MCF 10A (cell line): ENCODE measurements around the gene SYNE1. TPM values are rescaled to one million over a fixed set of nuclear protein-coding genes. Genes with fewer than 3 reads are reported as not detected.

Experiments
- BruUV-seq: library from RNA; stranded (reverse); fragments of 400-500 nt; replicated peaks from 2 replicates; lab custom pipeline; 2021; lab: Mats Ljungman, UMichigan
- CTCF ChIA-PET: fragments of 300-600 bp; sonication (Branson Sonifier 250); formaldehyde crosslinking; extraction: SDS; loops from one replicate; lab custom pipeline; 2021; ENCODE audit warnings: antibody characterized with exemption, inconsistent platforms; lab: Yijun Ruan, JAX
- POLR2A ChIA-PET: fragments of 300-600, 350-650 bp; sonication (Branson Sonifier 250); formaldehyde crosslinking; extraction: SDS; loops from one replicate; lab custom pipeline; 2020; ENCODE audit warnings: antibody characterized with exemption, inconsistent platforms; lab: Yijun Ruan, JAX
- DNase-seq: peaks from one replicate; pipeline ENCODE4 v3.0.0-alpha.2; 2018; ENCODE audit not compliant: unreplicated experiment
- H3K27ac Mint-ChIP-seq: one replicate; pipeline ENCODE4 v1.8.0; 2022; ENCODE audit warnings: mild to moderate bottlenecking, low read depth, mixed read lengths; ENCODE audit not compliant: unreplicated experiment
- H3K27me3 Mint-ChIP-seq: one replicate; pipeline ENCODE4 v1.8.0; 2022; ENCODE audit warnings: mixed read lengths; ENCODE audit not compliant: insufficient read depth, unreplicated experiment
- H3K36me3 Mint-ChIP-seq: one replicate; pipeline ENCODE4 v1.8.0; 2022; ENCODE audit warnings: mild to moderate bottlenecking, moderate library complexity, mixed read lengths; ENCODE audit not compliant: insufficient read depth, unreplicated experiment
- H3K4me1 Mint-ChIP-seq: one replicate; pipeline ENCODE4 v1.8.0; 2022; ENCODE audit warnings: mixed read lengths; ENCODE audit not compliant: insufficient read depth, unreplicated experiment
- H3K4me3 Mint-ChIP-seq: one replicate; pipeline ENCODE4 v1.8.0; 2022; ENCODE audit warnings: mild to moderate bottlenecking, moderate library complexity, mixed read lengths; ENCODE audit not compliant: unreplicated experiment
- H3K9me3 Mint-ChIP-seq: one replicate; pipeline ENCODE4 v1.8.0; 2022; ENCODE audit warnings: mixed read lengths; ENCODE audit not compliant: unreplicated experiment
- CTCF ChIP-seq: fragments of 200-600 bp; IDR thresholded peaks from one replicate; pipeline ENCODE4 v1.8.0; 2022; ENCODE audit warnings: antibody characterized with exemption, mild to moderate bottlenecking; ENCODE audit not compliant: unreplicated experiment
- intact Hi-C: fragments of 100-400 bp; cut with micrococcal nuclease; formaldehyde crosslinking; loops from 2 replicates; pipeline ENCODE4 v1.14.1; 2022
- total RNA-seq: library from RNA; stranded (reverse); gene quantifications from 2 replicates; pipeline ENCODE4 v1.2.3, GENCODE V29; 2022

SYNE1 gene
- total RNA-seq, 1 experiment from 2014 or later, result 25.4 TPM

DNA sequence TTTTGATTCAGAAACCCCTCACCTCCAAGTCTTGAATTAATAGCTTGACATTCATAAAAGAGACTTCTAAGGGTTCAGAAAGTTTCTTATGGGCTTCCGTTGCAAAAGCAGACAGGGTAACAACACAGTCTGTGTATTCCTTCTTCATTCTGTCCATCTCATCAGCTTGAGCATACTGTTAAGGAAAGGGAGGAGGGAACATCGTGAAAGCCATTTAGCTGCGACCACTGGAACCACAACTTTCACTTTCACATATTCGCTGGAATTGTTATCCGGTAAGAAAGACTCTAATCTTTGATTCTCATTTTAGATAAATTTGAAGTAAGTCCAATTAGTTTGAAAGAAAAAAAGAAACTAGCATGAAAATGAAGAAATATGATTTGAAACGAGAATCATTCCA lies 174.4 kb downstream of the SYNE1 start:
- no peak overlapping the region for H3K4me3 Mint-ChIP-seq
- no TSS peak for BruUV-seq
- DNase-seq, result no peak
- ChIA-PET CTCF (interaction anchor here (1.1 to 1.2 kb wide), 2 partner anchors 10 kb away, joined by 3 to 6 read pairs; no protein-coding TSS in a partner anchor), POLR2A (interaction anchor here (1.8 kb wide), 1 partner anchor 9 kb away, joined by 5 read pairs; no protein-coding TSS in a partner anchor)
- intact Hi-C loops, result no loop called here
- H3K4me1 Mint-ChIP-seq, result no peaks in the 10 kb centered on the region
- no peaks in the 10 kb centered on the region for H3K27me3 Mint-ChIP-seq
- H3K27ac Mint-ChIP-seq, result no peak overlapping the region
- no peaks in the 10 kb centered on the region for H3K9me3 Mint-ChIP-seq
- no peaks in the 10 kb centered on the region for H3K36me3 Mint-ChIP-seq
- TF ChIP-seq CTCF, result no peak

GRCh38 chr6:152461556-152461955 lies 175.6 kb downstream of the SYNE1 start:
- no peaks in the 10 kb centered on the region for H3K9me3 Mint-ChIP-seq
- CTCF ChIA-PET, result interaction anchor here (1.0 to 1.4 kb wide), 2 partner anchors 16 to 24 kb away, joined by 4 read pairs; no protein-coding TSS in a partner anchor
- H3K4me1 Mint-ChIP-seq, result no peaks in the 10 kb centered on the region
- peak; percentile 5 for DNase-seq
- no peak for TF ChIP-seq CTCF
- no peaks in the 10 kb centered on the region for H3K27me3 Mint-ChIP-seq
- no TSS peak for BruUV-seq
- intact Hi-C loops, result no loop called here
- no peak overlapping the region for H3K4me3 Mint-ChIP-seq
- no peaks in the 10 kb centered on the region for H3K36me3 Mint-ChIP-seq
- POLR2A ChIA-PET, result no interaction called here
- no peak overlapping the region for H3K27ac Mint-ChIP-seq

DNA sequence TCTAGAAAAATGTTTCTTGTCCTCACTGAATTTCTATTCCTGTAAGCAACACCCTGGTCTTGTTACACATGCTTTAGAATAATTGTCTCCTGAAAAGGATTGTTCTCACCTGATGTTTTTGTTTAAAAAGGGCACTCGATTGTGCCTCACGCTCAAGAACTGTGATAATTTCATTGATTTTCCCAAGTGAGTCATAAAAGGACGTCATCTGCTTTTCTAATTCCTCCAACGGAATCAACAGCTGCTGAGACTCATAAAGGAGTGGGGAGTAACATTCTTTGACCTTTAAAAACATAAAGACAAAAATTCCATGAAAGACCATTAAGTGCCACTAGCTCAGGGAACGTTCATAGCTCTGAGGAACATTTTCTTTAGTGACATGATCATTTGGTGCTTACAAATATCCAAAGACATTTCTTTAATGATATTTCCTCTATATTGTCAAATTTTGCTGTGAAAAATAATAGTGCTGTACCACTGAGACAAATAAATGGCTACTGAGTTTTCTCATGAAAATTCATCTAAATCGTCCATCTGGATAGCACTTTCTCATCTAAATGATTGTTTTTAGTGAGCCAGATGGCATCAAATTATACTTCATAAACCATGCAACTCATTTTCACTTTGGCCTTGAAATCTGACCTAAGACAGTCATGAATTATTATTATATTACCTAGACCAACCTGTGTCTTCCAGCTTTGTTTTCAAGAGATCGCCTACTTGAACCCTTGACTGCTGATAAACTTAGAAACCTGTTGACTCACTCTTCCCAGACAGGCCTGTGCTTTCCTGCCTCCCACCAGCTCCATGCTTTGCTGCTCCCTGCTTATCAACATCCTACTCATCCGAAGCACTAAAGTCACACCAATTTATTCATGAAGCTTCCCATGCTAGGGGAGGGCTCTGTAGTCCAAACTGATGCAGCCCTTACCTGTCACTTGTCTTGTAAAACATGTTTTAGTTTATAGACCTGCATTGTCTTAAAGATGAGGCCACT lies 178.2 kb downstream of the SYNE1 start:
- H3K36me3 Mint-ChIP-seq, result no peaks in the 10 kb centered on the region
- ChIA-PET CTCF (no interaction called here), POLR2A (interaction anchor here (0.6 to 1.1 kb wide), 2 partner anchors 13 to 495 kb away, joined by 3 to 4 read pairs; no protein-coding TSS in a partner anchor)
- no peaks in the 10 kb centered on the region for H3K4me1 Mint-ChIP-seq
- TF ChIP-seq CTCF, result no peak
- no peaks in the 10 kb centered on the region for H3K9me3 Mint-ChIP-seq
- DNase-seq, result no peak
- H3K4me3 Mint-ChIP-seq, result no peak overlapping the region
- no TSS peak for BruUV-seq
- H3K27me3 Mint-ChIP-seq, result no peaks in the 10 kb centered on the region
- intact Hi-C loops, result no loop called here
- H3K27ac Mint-ChIP-seq, result no peak overlapping the region

GRCh38 chr6:152457949-152458624 lies 179.1 kb downstream of the SYNE1 start:
- ChIA-PET CTCF (no interaction called here), POLR2A (interaction anchor here (0.6 to 1.1 kb wide), 2 partner anchors 13 to 496 kb away, joined by 3 to 4 read pairs; no protein-coding TSS in a partner anchor)
- H3K9me3 Mint-ChIP-seq, result no peaks in the 10 kb centered on the region
- DNase-seq, result no peak
- H3K27ac Mint-ChIP-seq, result no peak overlapping the region
- H3K36me3 Mint-ChIP-seq, result no peaks in the 10 kb centered on the region
- intact Hi-C loops, result no loop called here
- no peak overlapping the region for H3K4me3 Mint-ChIP-seq
- no peaks in the 10 kb centered on the region for H3K27me3 Mint-ChIP-seq
- no peak for TF ChIP-seq CTCF
- no peaks in the 10 kb centered on the region for H3K4me1 Mint-ChIP-seq
- no TSS peak for BruUV-seq
